Dermis microvascular lymphatic vessel endothelial cell (primary cell): Measurements from ENCODE around the gene PSMA7. TPM values are rescaled to one million over a fixed set of nuclear protein-coding genes. Genes with fewer than 3 reads are reported as not detected.
A peak's percentile ranks its signal among the peaks of the same experiment; 100 is the strongest.

Experiments
- DNase-seq, 2 donors: peaks; one replicate each; pipeline versions ENCODE4 v3.0.0 to v3.0.0-alpha.2; 2010; ENCODE audit warnings: low read depth in 2 of 2
- total RNA-seq: library from RNA; depleted of rRNA; stranded (reverse); fragments of >200 nt; gene quantifications from 2 replicates; pipeline ENCODE4 v1.2.1, GENCODE V29; 2014

PSMA7 gene
- total RNA-seq, 1 donor from 2014 or later, result 337 TPM

- no peak for DNase-seq
Measured at GRCh38 chr20:62172666-62173065, 29.5 kb upstream of the PSMA7 start.

- DNase-seq, result peak in 1 of 2 donors; percentile 60
Measured at GRCh38 chr20:62171245-62171644, 28.1 kb upstream of the PSMA7 start.

- DNase-seq, result no peak
Measured at GRCh38 chr20:62170536-62170935, 27.3 kb upstream of the PSMA7 start.

GRCh38 chr20:62168890-62169435 lies 25.8 kb upstream of the PSMA7 start:
- DNase-seq, result no peak

- DNase-seq, result no peak
Measured at GRCh38 chr20:62168061-62168460, 24.9 kb upstream of the PSMA7 start.

- DNase-seq, result no peak
Measured at GRCh38 chr20:62167474-62167873, 24.3 kb upstream of the PSMA7 start.

GRCh38 chr20:62165762-62166399 lies 22.7 kb upstream of the PSMA7 start:
- no peak for DNase-seq

GRCh38 chr20:62164879-62165761 lies 21.9 kb upstream of the PSMA7 start:
- no peak for DNase-seq

- DNase-seq, result no peak
Measured at GRCh38 chr20:62163986-62164762, 21.0 kb upstream of the PSMA7 start.

GRCh38 chr20:62163485-62163865 lies 20.3 kb upstream of the PSMA7 start:
- no peak for DNase-seq

- DNase-seq, result no peak
Measured at GRCh38 chr20:62162765-62163484, 19.7 kb upstream of the PSMA7 start.

- DNase-seq, result no peak
Measured at GRCh38 chr20:62161347-62161746, 18.2 kb upstream of the PSMA7 start.

GRCh38 chr20:62160876-62161275 lies 17.7 kb upstream of the PSMA7 start:
- no peak for DNase-seq

- DNase-seq, result no peak
Measured at GRCh38 chr20:62160253-62160652, 17.1 kb upstream of the PSMA7 start.

GRCh38 chr20:62159839-62160238 lies 16.6 kb upstream of the PSMA7 start:
- no peak for DNase-seq

- no peak for DNase-seq
Measured at GRCh38 chr20:62159052-62159451, 15.9 kb upstream of the PSMA7 start.

- no peak for DNase-seq
Measured at GRCh38 chr20:62158541-62158940, 15.3 kb upstream of the PSMA7 start.

GRCh38 chr20:62158088-62158400 lies 14.8 kb upstream of the PSMA7 start:
- no peak for DNase-seq

GRCh38 chr20:62157387-62158087 lies 14.3 kb upstream of the PSMA7 start:
- no peak for DNase-seq

- peak in 1 of 2 donors; percentile 55 for DNase-seq
Measured at GRCh38 chr20:62156592-62157386, 13.6 kb upstream of the PSMA7 start.
